Neural progenitor cell (in vitro differentiated cells): ENCODE data around the gene WWOX. TPM values are rescaled to one million over a fixed set of nuclear protein-coding genes. Genes with fewer than 3 reads are reported as not detected.

Experiments used
- DNase-seq: peaks from one replicate; pipeline ENCODE4 v3.0.0-alpha.2; 2016; ENCODE audit warnings: low spot score
- H2AFZ ChIP-seq: fragments of 200-600 bp; sonication (generic); replicated peaks from 2 replicates; pipeline ENCODE4 v1.6.1; 2016; ENCODE audit warnings: antibody characterized with exemption
- H3F3A ChIP-seq: fragments of 200-600 bp; sonication (generic); 2 replicates; pipeline ENCODE4 v1.6.1; 2016; ENCODE audit warnings: antibody characterized with exemption, low read depth
- H3K27ac ChIP-seq: fragments of 200-600 bp; sonication (generic); 2 replicates; pipeline ENCODE4 v1.5.1; 2016; ENCODE audit warnings: mild to moderate bottlenecking
- H3K27me3 ChIP-seq: fragments of 200-600 bp; sonication (generic); 2 replicates; pipeline ENCODE4 v1.6.1; 2016; ENCODE audit warnings: mild to moderate bottlenecking, moderate library complexity
- H3K36me3 ChIP-seq: fragments of 200-600 bp; sonication (generic); 2 replicates; pipeline ENCODE4 v1.5.1; 2016
- H3K4me1 ChIP-seq: fragments of 200-600 bp; sonication (generic); 2 replicates; pipeline ENCODE4 v1.6.1; 2016; ENCODE audit warnings: mixed run types
- H3K4me2 ChIP-seq: fragments of 200-600 bp; sonication (generic); 2 replicates; pipeline ENCODE4 v1.6.1; 2016
- H3K4me3 ChIP-seq: fragments of 200-600 bp; sonication (generic); 2 replicates; pipeline ENCODE4 v1.5.1; 2016
- H3K79me2 ChIP-seq: fragments of 200-600 bp; sonication (generic); 2 replicates; pipeline ENCODE4 v1.6.1; 2016; ENCODE audit warnings: low read depth
- H3K9ac ChIP-seq: fragments of 200-600 bp; sonication (generic); 2 replicates; pipeline ENCODE4 v1.6.1; 2016
- H3K9me3 ChIP-seq: fragments of 200-600 bp; sonication (generic); 2 replicates; pipeline ENCODE4 v1.5.1; 2016; ENCODE audit warnings: low read depth
- H4K20me1 ChIP-seq: fragments of 200-600 bp; sonication (generic); 2 replicates; pipeline ENCODE4 v1.6.1; 2016; ENCODE audit warnings: low read depth
- H3K27ac Mint-ChIP-seq: 3 replicates; pipeline ENCODE4 v1.8.0; 2021; ENCODE audit warnings: mixed read lengths
- H3K27me3 Mint-ChIP-seq: 2 replicates; pipeline ENCODE4 v1.8.0; 2022; ENCODE audit warnings: low read depth, mild to moderate bottlenecking, inconsistent platforms, moderate library complexity, mixed read lengths; ENCODE audit not compliant: insufficient read depth
- H3K36me3 Mint-ChIP-seq: 3 replicates; pipeline ENCODE4 v1.8.0; 2021; ENCODE audit warnings: mixed read lengths
- H3K4me1 Mint-ChIP-seq: 3 replicates; pipeline ENCODE4 v1.8.0; 2021; ENCODE audit warnings: mixed read lengths
- H3K4me3 Mint-ChIP-seq: 3 replicates; pipeline ENCODE4 v1.8.0; 2021; ENCODE audit warnings: mild to moderate bottlenecking, moderate library complexity, mixed read lengths
- H3K9me3 Mint-ChIP-seq: 3 replicates; pipeline ENCODE4 v1.8.0; 2020; ENCODE audit warnings: mixed read lengths
- CTCF ChIP-seq: fragments of 200-600 bp; sonication (generic); IDR thresholded peaks from 2 replicates; pipeline ENCODE4 v1.5.1; 2017; ENCODE audit warnings: antibody characterized with exemption, mild to moderate bottlenecking
- EZH2 ChIP-seq: fragments of 200-600 bp; sonication (generic); IDR thresholded peaks from 2 replicates; pipeline ENCODE4 v1.6.1; 2017; ENCODE audit warnings: antibody characterized with exemption, mild to moderate bottlenecking, moderate library complexity
- EZH2phosphoT487 ChIP-seq: fragments of 200-600 bp; sonication (generic); IDR thresholded peaks from 2 replicates; pipeline ENCODE4 v1.6.1; 2017; ENCODE audit warnings: antibody characterized with exemption
- total RNA-seq: library from RNA; depleted of rRNA; stranded (reverse); fragments of >200 nt; gene quantifications from 2 replicates; pipeline ENCODE4 v1.2.3, GENCODE V29; 2015; ENCODE audit warnings: low replicate concordance

WWOX gene
- total RNA-seq, 1 donor from 2014 or later: 63.7 TPM

DNA sequence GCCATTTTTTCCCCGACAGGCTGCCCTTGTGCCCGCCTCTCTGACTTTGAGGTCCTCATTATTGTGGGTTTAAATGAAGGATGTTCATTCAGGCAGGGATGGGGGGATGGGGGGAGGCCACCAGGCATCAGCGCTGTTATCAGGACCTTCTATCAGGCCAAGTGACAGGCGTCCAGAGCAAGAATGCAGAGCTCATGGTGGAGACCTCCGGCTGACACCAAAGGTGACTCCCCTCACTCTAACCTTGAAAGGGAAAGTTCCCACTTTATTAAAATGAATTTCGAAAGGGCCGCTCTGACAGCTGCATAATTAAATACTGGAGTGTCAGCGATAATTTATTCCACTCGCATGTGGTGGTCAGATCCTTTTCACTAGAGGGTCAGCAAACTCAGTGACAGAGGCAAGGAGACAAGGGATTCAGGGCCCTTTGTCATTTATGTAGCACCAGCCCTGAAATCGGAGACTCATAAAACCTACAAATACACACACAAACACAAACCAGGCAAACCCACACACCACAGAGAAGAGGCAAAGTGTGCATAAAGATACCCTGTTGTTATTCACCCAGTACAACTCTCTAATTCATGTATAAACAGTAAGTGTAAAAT is 1065.0 kb downstream of the WWOX start:
- no peaks in the 10 kb centered on the region for H3K9me3 ChIP-seq
- H3K4me3 ChIP-seq: no peak overlapping the region
- no peak for DNase-seq
- TF ChIP-seq CTCF (no peak), EZH2 (no peak)
- no peaks in the 10 kb centered on the region for H3K27me3 ChIP-seq
- Mint-ChIP-seq H3K36me3 (peaks cover 1% of the 10 kb centered on the region), H3K4me1 (peaks cover 37% of the 10 kb centered on the region), H3K4me3 (no peak overlapping the region), H3K27me3 (peaks cover 4% of the 10 kb centered on the region), H3K9me3 (peaks cover 12% of the 10 kb centered on the region), H3K27ac (peak overlapping the region; percentile 9)
- no peaks in the 10 kb centered on the region for H3K79me2 ChIP-seq
- H4K20me1 ChIP-seq: no peaks in the 10 kb centered on the region
- peaks cover 27% of the 10 kb centered on the region for H3K4me1 ChIP-seq
- H3K27ac ChIP-seq: no peak overlapping the region
- H2AFZ ChIP-seq: no peak overlapping the region
- H3K4me2 ChIP-seq: no peak overlapping the region
- H3K36me3 ChIP-seq: no peaks in the 10 kb centered on the region
- H3F3A ChIP-seq: peaks cover 13% of the 10 kb centered on the region
- no peak overlapping the region for H3K9ac ChIP-seq

GRCh38 chr16:79165079-79165478 is 1065.6 kb downstream of the WWOX start:
- Histone ChIP-seq H3K27ac (no peak overlapping the region), H3F3A (peaks cover 19% of the 10 kb centered on the region), H3K4me3 (no peak overlapping the region), H2AFZ (no peak overlapping the region), H3K9ac (no peak overlapping the region), H3K27me3 (no peaks in the 10 kb centered on the region), H4K20me1 (no peaks in the 10 kb centered on the region), H3K36me3 (no peaks in the 10 kb centered on the region), H3K4me1 (peaks cover 32% of the 10 kb centered on the region), H3K9me3 (no peaks in the 10 kb centered on the region), H3K4me2 (no peak overlapping the region), H3K79me2 (no peaks in the 10 kb centered on the region)
- peaks cover 1% of the 10 kb centered on the region for H3K36me3 Mint-ChIP-seq
- no peak overlapping the region for H3K4me3 Mint-ChIP-seq
- DNase-seq: no peak
- H3K27ac Mint-ChIP-seq: peak overlapping the region; percentile 35
- no peak for TF ChIP-seq CTCF
- no peak for TF ChIP-seq EZH2
- TF ChIP-seq EZH2phosphoT487: no peak
- H3K9me3 Mint-ChIP-seq: peaks cover 12% of the 10 kb centered on the region
- peaks cover 34% of the 10 kb centered on the region for H3K4me1 Mint-ChIP-seq
- no peaks in the 10 kb centered on the region for H3K27me3 Mint-ChIP-seq

- no peak for DNase-seq
- Histone ChIP-seq H4K20me1 (no peaks in the 10 kb centered on the region), H3K27me3 (no peaks in the 10 kb centered on the region), H3F3A (peaks cover 19% of the 10 kb centered on the region), H3K9ac (no peak overlapping the region), H3K4me1 (peaks cover 32% of the 10 kb centered on the region), H3K36me3 (no peaks in the 10 kb centered on the region), H3K4me3 (no peak overlapping the region), H3K27ac (no peak overlapping the region), H3K4me2 (no peak overlapping the region), H3K9me3 (no peaks in the 10 kb centered on the region), H3K79me2 (no peaks in the 10 kb centered on the region), H2AFZ (no peak overlapping the region)
- Mint-ChIP-seq H3K36me3 (peaks cover 1% of the 10 kb centered on the region), H3K4me3 (no peak overlapping the region), H3K27me3 (no peaks in the 10 kb centered on the region), H3K9me3 (peaks cover 12% of the 10 kb centered on the region), H3K4me1 (peaks cover 34% of the 10 kb centered on the region), H3K27ac (peak overlapping the region; percentile 35)
- TF ChIP-seq CTCF: no peak
- TF ChIP-seq EZH2phosphoT487: no peak
- TF ChIP-seq EZH2: no peak
Measured at GRCh38 chr16:79165506-79165905, 1066.1 kb downstream of the WWOX start.
